Measurements from ENCODE around the gene PTGFR. TPM values are rescaled to one million over a fixed set of nuclear protein-coding genes. Genes with fewer than 3 reads are reported as not detected.

PTGFR gene
- total RNA-seq, 1 experiment from 2014 or later = 1.5 TPM

DNA sequence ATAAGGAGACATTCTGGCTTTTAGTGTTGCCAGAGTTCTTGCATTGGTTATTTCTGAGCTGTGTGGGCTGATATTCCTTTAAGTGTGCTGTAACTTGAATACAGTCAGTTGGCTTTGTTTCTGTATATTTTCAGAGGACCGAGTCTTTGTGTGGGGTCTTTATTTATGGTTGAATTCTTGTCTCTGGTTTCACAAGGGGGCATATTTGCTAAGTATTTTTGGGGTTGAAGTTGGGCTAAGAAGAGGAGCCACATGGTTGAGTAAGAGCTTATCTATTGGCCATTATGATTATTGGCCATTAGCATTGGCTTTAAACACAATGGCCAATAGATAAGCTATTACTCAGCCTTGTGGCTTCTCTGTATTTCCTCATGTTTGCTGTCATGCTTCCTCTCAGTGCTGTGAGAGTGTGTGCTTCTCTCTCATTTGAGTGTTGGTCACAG lies 26.3 kb upstream of the PTGFR start:
- CTCF ChIA-PET = no interaction called here
- BruUV-seq (replicated peaks) = no TSS peak

DNA sequence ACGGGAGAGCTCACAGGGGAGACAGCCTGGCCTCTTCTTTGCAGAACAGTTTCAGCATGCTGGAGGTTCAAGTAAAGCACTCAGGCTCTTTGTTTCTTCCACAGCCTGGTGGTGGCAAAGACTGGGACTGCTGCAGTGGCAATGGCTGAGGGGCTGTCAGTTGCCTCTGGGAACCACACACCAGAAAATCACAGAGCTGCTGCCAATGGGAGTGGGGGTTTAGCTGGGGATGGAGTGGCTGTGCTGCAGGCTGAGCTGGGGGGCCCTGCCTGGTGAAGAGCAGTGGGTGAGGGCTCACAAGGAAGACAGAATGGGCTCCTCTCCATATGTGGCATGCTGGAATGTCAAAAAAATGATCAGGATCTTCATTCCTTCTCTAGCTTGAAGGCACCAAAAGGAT lies 25.6 kb upstream of the PTGFR start:
- ChIA-PET CTCF (no interaction called here), POLR2A (ENCODE audit: low non-redundant PET) (no interaction called here)
- H3K27me3 ChIP-seq (replicated peaks; ENCODE audit: insufficient read depth, low read depth, low read length, poor library complexity) = no peaks in the 10 kb centered on the region
- H3K4me3 ChIP-seq (ENCODE audit: low read depth, low read length, poor library complexity, severe bottlenecking) = no peak overlapping the region
- H3K27ac ChIP-seq (ENCODE audit: low read depth, low read length, poor library complexity, severe bottlenecking) = no peak overlapping the region
- H3K4me1 ChIP-seq (ENCODE audit: insufficient read depth, low read length, poor library complexity, severe bottlenecking) = no peaks in the 10 kb centered on the region
- no peaks in the 10 kb centered on the region for H3K36me3 ChIP-seq (ENCODE audit: insufficient read depth, low read length, poor library complexity, severe bottlenecking)
- TF ChIP-seq, protein P1, sequence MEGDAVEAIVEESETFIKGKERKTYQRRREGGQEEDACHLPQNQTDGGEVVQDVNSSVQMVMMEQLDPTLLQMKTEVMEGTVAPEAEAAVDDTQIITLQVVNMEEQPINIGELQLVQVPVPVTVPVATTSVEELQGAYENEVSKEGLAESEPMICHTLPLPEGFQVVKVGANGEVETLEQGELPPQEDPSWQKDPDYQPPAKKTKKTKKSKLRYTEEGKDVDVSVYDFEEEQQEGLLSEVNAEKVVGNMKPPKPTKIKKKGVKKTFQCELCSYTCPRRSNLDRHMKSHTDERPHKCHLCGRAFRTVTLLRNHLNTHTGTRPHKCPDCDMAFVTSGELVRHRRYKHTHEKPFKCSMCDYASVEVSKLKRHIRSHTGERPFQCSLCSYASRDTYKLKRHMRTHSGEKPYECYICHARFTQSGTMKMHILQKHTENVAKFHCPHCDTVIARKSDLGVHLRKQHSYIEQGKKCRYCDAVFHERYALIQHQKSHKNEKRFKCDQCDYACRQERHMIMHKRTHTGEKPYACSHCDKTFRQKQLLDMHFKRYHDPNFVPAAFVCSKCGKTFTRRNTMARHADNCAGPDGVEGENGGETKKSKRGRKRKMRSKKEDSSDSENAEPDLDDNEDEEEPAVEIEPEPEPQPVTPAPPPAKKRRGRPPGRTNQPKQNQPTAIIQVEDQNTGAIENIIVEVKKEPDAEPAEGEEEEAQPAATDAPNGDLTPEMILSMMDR (conservative IDR thresholded peaks at IDR 0.05; ENCODE audit: low read depth, low read length) = no peak
- TF ChIP-seq EZH2 (IDR thresholded peaks at IDR 0.05; ENCODE audit: borderline replicate concordance, low read depth, low read length, poor library complexity, severe bottlenecking) = no peak
- DNase-seq (ENCODE audit: low spot score) = no peak
- intact Hi-C loops (cut with micrococcal nuclease; ENCODE audit: unreplicated experiment) = no loop called here
- no TSS peak for BruUV-seq (replicated peaks)
- H3K9me3 ChIP-seq (ENCODE audit: low read depth, low read length, poor library complexity, severe bottlenecking) = peaks cover 16% of the 10 kb centered on the region

More for the DNA sequence above, 26.3 kb upstream of the PTGFR start:
- no peak for DNase-seq (ENCODE audit: low spot score)
- peaks cover 16% of the 10 kb centered on the region for H3K9me3 ChIP-seq (ENCODE audit: low read depth, low read length, poor library complexity, severe bottlenecking)
- TF ChIP-seq, protein P1 (conservative IDR thresholded peaks at IDR 0.05; ENCODE audit: low read depth, low read length) = no peak
- no peak for TF ChIP-seq EZH2 (IDR thresholded peaks at IDR 0.05; ENCODE audit: borderline replicate concordance, low read depth, low read length, poor library complexity, severe bottlenecking)
- no peak overlapping the region for H3K4me3 ChIP-seq (ENCODE audit: low read depth, low read length, poor library complexity, severe bottlenecking)
- intact Hi-C loops (cut with micrococcal nuclease; ENCODE audit: unreplicated experiment) = no loop called here
- no peaks in the 10 kb centered on the region for H3K36me3 ChIP-seq (ENCODE audit: insufficient read depth, low read length, poor library complexity, severe bottlenecking)
- no peaks in the 10 kb centered on the region for H3K27me3 ChIP-seq (replicated peaks; ENCODE audit: insufficient read depth, low read depth, low read length, poor library complexity)
- POLR2A ChIA-PET (ENCODE audit: low non-redundant PET) = no interaction called here
- H3K27ac ChIP-seq (ENCODE audit: low read depth, low read length, poor library complexity, severe bottlenecking) = no peak overlapping the region
- H3K4me1 ChIP-seq (ENCODE audit: insufficient read depth, low read length, poor library complexity, severe bottlenecking) = no peaks in the 10 kb centered on the region

DNA sequence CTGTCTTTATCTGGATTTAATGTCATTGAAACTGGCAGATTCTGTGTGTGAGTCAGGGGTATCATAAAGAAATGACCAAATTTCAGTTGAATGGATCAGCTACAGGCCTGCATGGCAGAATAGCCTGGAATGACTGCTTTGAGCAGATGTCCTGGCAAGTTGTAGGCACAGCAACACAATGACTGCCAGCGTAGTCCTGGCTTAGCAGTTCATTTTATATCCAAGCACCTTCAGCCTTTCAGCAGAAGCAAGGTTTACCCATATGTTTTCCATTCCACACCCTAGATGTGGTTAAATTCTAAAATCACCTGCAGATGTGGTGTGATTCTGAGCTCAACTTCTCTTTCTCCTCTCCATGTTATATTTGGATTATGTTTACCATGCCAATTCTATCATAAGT lies 22.3 kb upstream of the PTGFR start:
- no peak overlapping the region for H3K27ac ChIP-seq (ENCODE audit: low read depth, low read length, poor library complexity, severe bottlenecking)
- H3K4me3 ChIP-seq (ENCODE audit: low read depth, low read length, poor library complexity, severe bottlenecking) = no peak overlapping the region
- H3K9me3 ChIP-seq (ENCODE audit: low read depth, low read length, poor library complexity, severe bottlenecking) = no peaks in the 10 kb centered on the region
- intact Hi-C loops (cut with micrococcal nuclease; ENCODE audit: unreplicated experiment) = no loop called here
- no peaks in the 10 kb centered on the region for H3K4me1 ChIP-seq (ENCODE audit: insufficient read depth, low read length, poor library complexity, severe bottlenecking)
- H3K36me3 ChIP-seq (ENCODE audit: insufficient read depth, low read length, poor library complexity, severe bottlenecking) = no peaks in the 10 kb centered on the region
- DNase-seq (ENCODE audit: low spot score) = no peak
- BruUV-seq (replicated peaks) = no TSS peak
- no peak for TF ChIP-seq EZH2 (IDR thresholded peaks at IDR 0.05; ENCODE audit: borderline replicate concordance, low read depth, low read length, poor library complexity, severe bottlenecking)
- TF ChIP-seq, protein P1 (conservative IDR thresholded peaks at IDR 0.05; ENCODE audit: low read depth, low read length) = no peak
- ChIA-PET CTCF (interaction anchor here (0.6 kb wide), 1 partner anchor 135 kb away, joined by 3 read pairs; no protein-coding TSS in a partner anchor), POLR2A (ENCODE audit: low non-redundant PET) (no interaction called here)
- H3K27me3 ChIP-seq (replicated peaks; ENCODE audit: insufficient read depth, low read depth, low read length, poor library complexity) = no peaks in the 10 kb centered on the region

All from A673 (cell line).